ENCODE results near the gene PTPN4.

DNA sequence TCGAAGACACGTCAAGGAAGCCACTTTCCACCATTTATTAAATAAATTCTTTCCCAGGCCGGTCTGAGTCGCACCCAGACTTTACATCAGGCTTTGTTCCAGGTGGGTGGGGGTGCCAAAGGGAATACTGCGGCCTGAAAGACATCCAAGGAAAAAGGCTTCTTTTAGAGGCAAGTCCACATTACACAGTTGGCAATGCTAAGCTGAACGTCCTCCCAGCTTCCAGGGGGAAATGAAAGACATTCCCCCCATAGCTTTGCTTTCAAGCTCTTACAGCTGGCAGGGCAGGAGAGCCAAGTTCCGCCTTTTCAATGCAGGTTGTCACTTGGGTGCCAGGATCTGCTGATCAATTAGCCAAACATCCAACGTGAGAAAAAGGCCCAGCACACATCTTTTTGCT, 36.5 kb upstream of the PTPN4 start:
- TF ChIP-seq, protein P1, sequence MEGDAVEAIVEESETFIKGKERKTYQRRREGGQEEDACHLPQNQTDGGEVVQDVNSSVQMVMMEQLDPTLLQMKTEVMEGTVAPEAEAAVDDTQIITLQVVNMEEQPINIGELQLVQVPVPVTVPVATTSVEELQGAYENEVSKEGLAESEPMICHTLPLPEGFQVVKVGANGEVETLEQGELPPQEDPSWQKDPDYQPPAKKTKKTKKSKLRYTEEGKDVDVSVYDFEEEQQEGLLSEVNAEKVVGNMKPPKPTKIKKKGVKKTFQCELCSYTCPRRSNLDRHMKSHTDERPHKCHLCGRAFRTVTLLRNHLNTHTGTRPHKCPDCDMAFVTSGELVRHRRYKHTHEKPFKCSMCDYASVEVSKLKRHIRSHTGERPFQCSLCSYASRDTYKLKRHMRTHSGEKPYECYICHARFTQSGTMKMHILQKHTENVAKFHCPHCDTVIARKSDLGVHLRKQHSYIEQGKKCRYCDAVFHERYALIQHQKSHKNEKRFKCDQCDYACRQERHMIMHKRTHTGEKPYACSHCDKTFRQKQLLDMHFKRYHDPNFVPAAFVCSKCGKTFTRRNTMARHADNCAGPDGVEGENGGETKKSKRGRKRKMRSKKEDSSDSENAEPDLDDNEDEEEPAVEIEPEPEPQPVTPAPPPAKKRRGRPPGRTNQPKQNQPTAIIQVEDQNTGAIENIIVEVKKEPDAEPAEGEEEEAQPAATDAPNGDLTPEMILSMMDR (conservative IDR thresholded peaks at IDR 0.05; ENCODE audit: low read length): no peak
- no peak for TF ChIP-seq EZH2phosphoT487 (IDR thresholded peaks at IDR 0.05; ENCODE audit: borderline replicate concordance)

Measured in Loucy (cell line).